Activated CD4-positive, alpha-beta memory T cell treated with anti-CD3 and anti-CD28 coated beads, Interleukin-2, amount 10 ng/mL, durations not matched to agents 7 days and 5 days (primary cell): ENCODE results near the gene KPNB1. TPM values are rescaled to one million over a fixed set of nuclear protein-coding genes. Genes with fewer than 3 reads are reported as not detected.

Experiments used
- CTCF ChIA-PET: fragments of 350-600 bp; sonication (Branson Sonifier 250); formaldehyde crosslinking; loops from one replicate; lab custom pipeline; 2021; ENCODE audit warnings: antibody characterized with exemption, inconsistent platforms; lab: Charles Lee
- POLR2A ChIA-PET: fragments of 350-600 bp; sonication (Branson Sonifier 250); formaldehyde crosslinking; loops from one replicate; lab custom pipeline; 2021; ENCODE audit warnings: antibody characterized with exemption; lab: Charles Lee
- DNase-seq: peaks from one replicate; pipeline ENCODE4 v3.0.0-alpha.2; 2020
- H3K27ac Mint-ChIP-seq: one replicate; pipeline ENCODE4 v1.8.0; 2021; ENCODE audit warnings: mild to moderate bottlenecking, mixed read lengths
- H3K27me3 Mint-ChIP-seq: one replicate; pipeline ENCODE4 v1.8.0; 2021; ENCODE audit warnings: mixed read lengths
- H3K36me3 Mint-ChIP-seq: one replicate; pipeline ENCODE4 v1.8.0; 2021; ENCODE audit warnings: low read depth, mixed read lengths
- H3K4me1 Mint-ChIP-seq: one replicate; pipeline ENCODE4 v1.8.0; 2021; ENCODE audit warnings: mixed read lengths
- H3K4me3 Mint-ChIP-seq: one replicate; pipeline ENCODE4 v1.8.0; 2021; ENCODE audit warnings: mild to moderate bottlenecking, mixed read lengths
- H3K9me3 Mint-ChIP-seq: one replicate; pipeline ENCODE4 v1.8.0; 2021; ENCODE audit warnings: mixed read lengths
- total RNA-seq, 2 experiments: library from RNA; stranded (reverse); gene quantifications; one replicate each; pipeline ENCODE4 v1.2.3, GENCODE V29; 2021

KPNB1 gene
- 100 to 1,000 TPM; 329 to 334 TPM for total RNA-seq

- Mint-ChIP-seq H3K27ac (peak within 1 kb of the TSS; percentile 96), H3K36me3 (peaks cover 50% of the 10 kb centered on the region), H3K4me1 (peaks cover 50% of the 10 kb centered on the region), H3K9me3 (no peaks in the 10 kb centered on the region), H3K27me3 (no peaks in the 10 kb centered on the region), H3K4me3 (peak within 1 kb of the TSS; percentile 91)
- POLR2A ChIA-PET, result interaction anchor here (0.6 to 8.9 kb wide), 41 partner anchors 10 to 895 kb away, joined by 3 to 86 read pairs (median 6); partner anchors contain the start of genes CDC27, EFCAB13, LRRC46 and MRPL10
- CTCF ChIA-PET, result interaction anchor here (0.8 to 7.3 kb wide), 13 partner anchors 8 to 297 kb away, joined by 3 to 59 read pairs (median 6); partner anchors contain the start of gene TBX21
- peak; percentile 99 for DNase-seq
Observed at GRCh38 chr17:47649153-47649971, at the start of gene KPNB1. TSS of gene KPNB1 (plus strand) at chr17:47649919. CDS start at chr17:47650245, 326 bp downstream.

- CTCF ChIA-PET, result interaction anchor here (0.7 to 1.3 kb wide), 2 partner anchors 12 to 494 kb away, joined by 4 to 7 read pairs; no protein-coding TSS in a partner anchor
Observed at GRCh38 chr17:47603830-47604597, 45.7 kb upstream of the KPNB1 start.

GRCh38 chr17:47604598-47604927 is 45.2 kb upstream of the KPNB1 start:
- Mint-ChIP-seq H3K4me1 (peaks cover 4% of the 10 kb centered on the region), H3K9me3 (no peaks in the 10 kb centered on the region), H3K27me3 (no peaks in the 10 kb centered on the region), H3K27ac (no peak overlapping the region), H3K4me3 (no peak overlapping the region), H3K36me3 (peaks cover 48% of the 10 kb centered on the region)
- POLR2A ChIA-PET, result no interaction called here
- CTCF ChIA-PET, result interaction anchor here (0.7 to 1.3 kb wide), 2 partner anchors 11 to 495 kb away, joined by 4 to 7 read pairs; no protein-coding TSS in a partner anchor
- DNase-seq, result no peak

More at GRCh38 chr17:47603830-47604597, 45.7 kb upstream of the KPNB1 start:
- peaks cover under 1% of the 10 kb centered on the region for H3K4me1 Mint-ChIP-seq
- H3K36me3 Mint-ChIP-seq, result peaks cover 47% of the 10 kb centered on the region
- no peak for DNase-seq
- H3K27me3 Mint-ChIP-seq, result no peaks in the 10 kb centered on the region
- H3K9me3 Mint-ChIP-seq, result no peaks in the 10 kb centered on the region
- H3K4me3 Mint-ChIP-seq, result no peak overlapping the region
- no peak overlapping the region for H3K27ac Mint-ChIP-seq
- POLR2A ChIA-PET, result no interaction called here

- CTCF ChIA-PET, result interaction anchor here (0.7 to 1.3 kb wide), 2 partner anchors 11 to 495 kb away, joined by 4 to 7 read pairs; no protein-coding TSS in a partner anchor
- H3K27me3 Mint-ChIP-seq, result no peaks in the 10 kb centered on the region
- H3K27ac Mint-ChIP-seq, result no peak overlapping the region
- H3K4me3 Mint-ChIP-seq, result no peak overlapping the region
- DNase-seq, result no peak
- H3K9me3 Mint-ChIP-seq, result no peaks in the 10 kb centered on the region
- peaks cover 7% of the 10 kb centered on the region for H3K4me1 Mint-ChIP-seq
- peaks cover 50% of the 10 kb centered on the region for H3K36me3 Mint-ChIP-seq
- POLR2A ChIA-PET, result no interaction called here
Observed at GRCh38 chr17:47605011-47605410, 44.7 kb upstream of the KPNB1 start.

GRCh38 chr17:47607481-47607880 is 42.2 kb upstream of the KPNB1 start:
- Mint-ChIP-seq H3K36me3 (peaks cover 35% of the 10 kb centered on the region), H3K4me1 (peaks cover 9% of the 10 kb centered on the region), H3K27me3 (no peaks in the 10 kb centered on the region), H3K4me3 (no peak overlapping the region), H3K27ac (no peak overlapping the region), H3K9me3 (no peaks in the 10 kb centered on the region)
- POLR2A ChIA-PET, result no interaction called here
- CTCF ChIA-PET, result no interaction called here
- no peak for DNase-seq

- no peaks in the 10 kb centered on the region for H3K27me3 Mint-ChIP-seq
- no peak for DNase-seq
- H3K27ac Mint-ChIP-seq, result no peak overlapping the region
- peaks cover 39% of the 10 kb centered on the region for H3K36me3 Mint-ChIP-seq
- H3K4me3 Mint-ChIP-seq, result no peak overlapping the region
- ChIA-PET CTCF (no interaction called here), POLR2A (no interaction called here)
- H3K4me1 Mint-ChIP-seq, result peaks cover 11% of the 10 kb centered on the region
- no peaks in the 10 kb centered on the region for H3K9me3 Mint-ChIP-seq
Observed at GRCh38 chr17:47611372-47612350, 38.1 kb upstream of the KPNB1 start.

GRCh38 chr17:47615766-47616424 is 33.8 kb upstream of the KPNB1 start:
- DNase-seq, result no peak
- Mint-ChIP-seq H3K4me1 (peaks cover 17% of the 10 kb centered on the region), H3K36me3 (peaks cover 35% of the 10 kb centered on the region), H3K27me3 (no peaks in the 10 kb centered on the region), H3K27ac (peak overlapping the region; percentile 27), H3K4me3 (no peak overlapping the region), H3K9me3 (no peaks in the 10 kb centered on the region)
- POLR2A ChIA-PET, result interaction anchor here (1.1 to 2.9 kb wide), 2 partner anchors 34 to 386 kb away, joined by 3 to 14 read pairs; partner anchors contain the start of gene KPNB1
- CTCF ChIA-PET, result interaction anchor here (0.6 to 3.7 kb wide), 24 partner anchors 8 to 641 kb away, joined by 3 to 26 read pairs (median 4); no protein-coding TSS in a partner anchor

GRCh38 chr17:47618410-47618809 is 31.3 kb upstream of the KPNB1 start:
- Mint-ChIP-seq H3K27me3 (no peaks in the 10 kb centered on the region), H3K36me3 (peaks cover 50% of the 10 kb centered on the region), H3K4me1 (peaks cover 23% of the 10 kb centered on the region), H3K27ac (no peak overlapping the region), H3K9me3 (no peaks in the 10 kb centered on the region), H3K4me3 (no peak overlapping the region)
- ChIA-PET POLR2A (interaction anchor here (0.6 to 1.7 kb wide), 4 partner anchors 26 to 670 kb away, joined by 3 to 11 read pairs (median 3); partner anchors contain the start of gene KPNB1), CTCF (interaction anchor here (0.8 to 2.7 kb wide), 5 partner anchors 12 to 294 kb away, joined by 3 to 15 read pairs (median 3); partner anchors contain the start of genes EFCAB13 and KPNB1)
- no peak for DNase-seq

- Mint-ChIP-seq H3K27me3 (no peaks in the 10 kb centered on the region), H3K9me3 (no peaks in the 10 kb centered on the region), H3K27ac (peak overlapping the region; percentile 19), H3K4me3 (no peak overlapping the region), H3K4me1 (peaks cover 23% of the 10 kb centered on the region), H3K36me3 (peaks cover 52% of the 10 kb centered on the region)
- DNase-seq, result no peak
- POLR2A ChIA-PET, result interaction anchor here (1.0 to 2.4 kb wide), 3 partner anchors 28 to 432 kb away, joined by 3 to 9 read pairs (median 3); partner anchors contain the start of gene CDC27
- CTCF ChIA-PET, result interaction anchor here (1.2 kb wide), 1 partner anchor 9 kb away, joined by 3 read pairs; no protein-coding TSS in a partner anchor
Observed at GRCh38 chr17:47620503-47621245, 29.0 kb upstream of the KPNB1 start.

GRCh38 chr17:47621293-47622179 is 28.2 kb upstream of the KPNB1 start:
- no peak overlapping the region for H3K4me3 Mint-ChIP-seq
- POLR2A ChIA-PET, result interaction anchor here (1.0 to 2.4 kb wide), 2 partner anchors 27 to 29 kb away, joined by 6 to 9 read pairs; no protein-coding TSS in a partner anchor
- H3K4me1 Mint-ChIP-seq, result peaks cover 21% of the 10 kb centered on the region
- peaks cover 47% of the 10 kb centered on the region for H3K36me3 Mint-ChIP-seq
- no peak for DNase-seq
- no peaks in the 10 kb centered on the region for H3K27me3 Mint-ChIP-seq
- peak overlapping the region; percentile 19 for H3K27ac Mint-ChIP-seq
- CTCF ChIA-PET, result no interaction called here
- no peaks in the 10 kb centered on the region for H3K9me3 Mint-ChIP-seq
